Activated CD8-positive, alpha-beta memory T cell treated with anti-CD3 and anti-CD28 coated beads, Interleukin-2, amount 10 ng/mL, durations not matched to agents 7 days and 5 days (primary cell): ENCODE results near the gene RARS1. TPM values are rescaled to one million over a fixed set of nuclear protein-coding genes. Genes with fewer than 3 reads are reported as not detected.

Experiments
- ATAC-seq: fragments of 150-1000 bp; cut with Tn5 transposase; one replicate; pipeline ENCODE4 v1.10.0; 2021; ENCODE audit warnings: moderate library complexity
- CTCF ChIA-PET: fragments of 350-600 bp; sonication (Branson Sonifier 250); formaldehyde crosslinking; loops from one replicate; lab custom pipeline; 2021; ENCODE audit warnings: antibody characterized with exemption; lab: Charles Lee
- DNase-seq: peaks from one replicate; pipeline ENCODE4 v3.0.0-alpha.2; 2020
- H3K27ac Mint-ChIP-seq: one replicate; pipeline ENCODE4 v1.8.0; 2021; ENCODE audit warnings: mild to moderate bottlenecking, mixed read lengths
- H3K27me3 Mint-ChIP-seq: one replicate; pipeline ENCODE4 v1.8.0; 2021; ENCODE audit warnings: mixed read lengths
- H3K36me3 Mint-ChIP-seq: one replicate; pipeline ENCODE4 v1.8.0; 2021; ENCODE audit warnings: mild to moderate bottlenecking, mixed read lengths
- H3K4me1 Mint-ChIP-seq: one replicate; pipeline ENCODE4 v1.8.0; 2021; ENCODE audit warnings: mixed read lengths
- H3K4me3 Mint-ChIP-seq: one replicate; pipeline ENCODE4 v1.8.0; 2021; ENCODE audit warnings: mild to moderate bottlenecking, moderate library complexity, mixed read lengths
- H3K9me3 Mint-ChIP-seq: one replicate; pipeline ENCODE4 v1.8.0; 2022; ENCODE audit warnings: low read depth, mixed read lengths
- total RNA-seq, 2 experiments: library from RNA; stranded (reverse); gene quantifications; one replicate each; pipeline ENCODE4 v1.2.3, GENCODE V29; 2021

RARS1 gene
- 10 to 100 TPM; 64.4 to 81.5 TPM for total RNA-seq

- CTCF ChIA-PET = interaction anchor here (0.6 to 1.6 kb wide), 5 partner anchors 9 to 88 kb away, joined by 3 to 5 read pairs (median 3); no protein-coding TSS in a partner anchor
- peaks cover 22% of the 10 kb centered on the region for H3K36me3 Mint-ChIP-seq
- DNase-seq = peak; percentile 94
- peaks cover 50% of the 10 kb centered on the region for H3K4me1 Mint-ChIP-seq
- ATAC-seq = peak; percentile 93
- no peaks in the 10 kb centered on the region for H3K9me3 Mint-ChIP-seq
- H3K27ac Mint-ChIP-seq = peak within 1 kb of the TSS; percentile 93
- H3K27me3 Mint-ChIP-seq = no peaks in the 10 kb centered on the region
- peak within 1 kb of the TSS; percentile 100 for H3K4me3 Mint-ChIP-seq
Measured at GRCh38 chr5:168486136-168486879, at the start of gene RARS1. Gene RARS1 (plus strand): TSS chr5:168486471. CDS start chr5:168486499, 28 bp downstream.

GRCh38 chr5:168438349-168438748, 47.9 kb upstream of the RARS1 start:
- H3K36me3 Mint-ChIP-seq = no peaks in the 10 kb centered on the region
- no peak overlapping the region for H3K4me3 Mint-ChIP-seq
- CTCF ChIA-PET = no interaction called here
- no peak for DNase-seq
- no peak for ATAC-seq
- H3K4me1 Mint-ChIP-seq = no peaks in the 10 kb centered on the region
- H3K9me3 Mint-ChIP-seq = no peaks in the 10 kb centered on the region
- no peak overlapping the region for H3K27ac Mint-ChIP-seq
- H3K27me3 Mint-ChIP-seq = peaks cover 11% of the 10 kb centered on the region

- H3K36me3 Mint-ChIP-seq = no peaks in the 10 kb centered on the region
- no peaks in the 10 kb centered on the region for H3K4me1 Mint-ChIP-seq
- H3K4me3 Mint-ChIP-seq = no peak overlapping the region
- CTCF ChIA-PET = interaction anchor here (0.6 kb wide), 1 partner anchor 15 kb away, joined by 3 read pairs; no protein-coding TSS in a partner anchor
- no peak for DNase-seq
- no peak overlapping the region for H3K27ac Mint-ChIP-seq
- H3K27me3 Mint-ChIP-seq = peaks cover 17% of the 10 kb centered on the region
- ATAC-seq = no peak
- no peaks in the 10 kb centered on the region for H3K9me3 Mint-ChIP-seq
Measured at GRCh38 chr5:168443533-168443932, 42.7 kb upstream of the RARS1 start.

- Mint-ChIP-seq H3K27ac (no peak overlapping the region), H3K36me3 (no peaks in the 10 kb centered on the region), H3K4me3 (no peak overlapping the region), H3K4me1 (no peaks in the 10 kb centered on the region), H3K27me3 (peaks cover 15% of the 10 kb centered on the region), H3K9me3 (no peaks in the 10 kb centered on the region)
- CTCF ChIA-PET = interaction anchor here (0.6 kb wide), 1 partner anchor 15 kb away, joined by 3 read pairs; no protein-coding TSS in a partner anchor
- no peak for DNase-seq
- no peak for ATAC-seq
Measured at GRCh38 chr5:168443950-168444700, 42.1 kb upstream of the RARS1 start.

GRCh38 chr5:168446983-168447619, 39.2 kb upstream of the RARS1 start:
- CTCF ChIA-PET = no interaction called here
- Mint-ChIP-seq H3K4me3 (no peak overlapping the region), H3K27me3 (peaks cover 12% of the 10 kb centered on the region), H3K9me3 (no peaks in the 10 kb centered on the region), H3K36me3 (no peaks in the 10 kb centered on the region), H3K27ac (no peak overlapping the region), H3K4me1 (no peaks in the 10 kb centered on the region)
- DNase-seq (no peak), ATAC-seq (no peak)

- H3K36me3 Mint-ChIP-seq = no peaks in the 10 kb centered on the region
- no peak overlapping the region for H3K4me3 Mint-ChIP-seq
- no peak overlapping the region for H3K27ac Mint-ChIP-seq
- CTCF ChIA-PET = no interaction called here
- ATAC-seq (no peak), DNase-seq (no peak)
- no peaks in the 10 kb centered on the region for H3K4me1 Mint-ChIP-seq
- H3K9me3 Mint-ChIP-seq = no peaks in the 10 kb centered on the region
- peaks cover 12% of the 10 kb centered on the region for H3K27me3 Mint-ChIP-seq
Measured at GRCh38 chr5:168447808-168448207, 38.5 kb upstream of the RARS1 start.

- Mint-ChIP-seq H3K36me3 (no peaks in the 10 kb centered on the region), H3K9me3 (no peaks in the 10 kb centered on the region), H3K4me1 (no peaks in the 10 kb centered on the region), H3K27me3 (peaks cover 12% of the 10 kb centered on the region), H3K27ac (no peak overlapping the region), H3K4me3 (no peak overlapping the region)
- CTCF ChIA-PET = no interaction called here
- DNase-seq (no peak), ATAC-seq (no peak)
Measured at GRCh38 chr5:168449166-168449565, 37.1 kb upstream of the RARS1 start.

GRCh38 chr5:168451565-168451964, 34.7 kb upstream of the RARS1 start:
- CTCF ChIA-PET = no interaction called here

GRCh38 chr5:168455201-168455600, 31.1 kb upstream of the RARS1 start:
- no peaks in the 10 kb centered on the region for H3K27me3 Mint-ChIP-seq
- H3K27ac Mint-ChIP-seq = no peak overlapping the region
- H3K4me1 Mint-ChIP-seq = no peaks in the 10 kb centered on the region
- ATAC-seq (no peak), DNase-seq (no peak)
- H3K4me3 Mint-ChIP-seq = no peak overlapping the region
- H3K9me3 Mint-ChIP-seq = no peaks in the 10 kb centered on the region
- H3K36me3 Mint-ChIP-seq = no peaks in the 10 kb centered on the region
- CTCF ChIA-PET = no interaction called here

More at GRCh38 chr5:168451565-168451964, 34.7 kb upstream of the RARS1 start:
- H3K27me3 Mint-ChIP-seq = peaks cover 10% of the 10 kb centered on the region
- DNase-seq (no peak), ATAC-seq (no peak)
- no peaks in the 10 kb centered on the region for H3K36me3 Mint-ChIP-seq
- H3K27ac Mint-ChIP-seq = no peak overlapping the region
- H3K4me3 Mint-ChIP-seq = no peak overlapping the region
- H3K9me3 Mint-ChIP-seq = no peaks in the 10 kb centered on the region
- H3K4me1 Mint-ChIP-seq = no peaks in the 10 kb centered on the region

GRCh38 chr5:168457542-168457941, 28.7 kb upstream of the RARS1 start:
- Mint-ChIP-seq H3K4me3 (no peak overlapping the region), H3K9me3 (no peaks in the 10 kb centered on the region), H3K27me3 (no peaks in the 10 kb centered on the region), H3K36me3 (no peaks in the 10 kb centered on the region), H3K4me1 (no peaks in the 10 kb centered on the region), H3K27ac (no peak overlapping the region)
- DNase-seq (no peak), ATAC-seq (no peak)
- CTCF ChIA-PET = no interaction called here

- Mint-ChIP-seq H3K4me1 (peaks cover 2% of the 10 kb centered on the region), H3K27ac (no peak overlapping the region)
- CTCF ChIA-PET = no interaction called here
Measured at GRCh38 chr5:168460606-168461005, 25.7 kb upstream of the RARS1 start.

GRCh38 chr5:168463081-168463480, 23.2 kb upstream of the RARS1 start:
- CTCF ChIA-PET = no interaction called here
- DNase-seq (no peak), ATAC-seq (no peak)
- Mint-ChIP-seq H3K27ac (no peak overlapping the region), H3K27me3 (peaks cover 3% of the 10 kb centered on the region), H3K4me3 (no peak overlapping the region), H3K9me3 (no peaks in the 10 kb centered on the region), H3K36me3 (no peaks in the 10 kb centered on the region), H3K4me1 (peaks cover 2% of the 10 kb centered on the region)

More at GRCh38 chr5:168460606-168461005, 25.7 kb upstream of the RARS1 start:
- Mint-ChIP-seq H3K9me3 (no peaks in the 10 kb centered on the region), H3K36me3 (no peaks in the 10 kb centered on the region), H3K4me3 (no peak overlapping the region), H3K27me3 (peaks cover 3% of the 10 kb centered on the region)
- ATAC-seq = no peak
- DNase-seq = no peak

- Mint-ChIP-seq H3K4me1 (peaks cover 2% of the 10 kb centered on the region), H3K27ac (no peak overlapping the region), H3K36me3 (no peaks in the 10 kb centered on the region), H3K27me3 (peaks cover 3% of the 10 kb centered on the region), H3K4me3 (no peak overlapping the region), H3K9me3 (no peaks in the 10 kb centered on the region)
- DNase-seq = no peak
- CTCF ChIA-PET = no interaction called here
- peak; percentile 30 for ATAC-seq
Measured at GRCh38 chr5:168464214-168464613, 22.1 kb upstream of the RARS1 start.
